ENCODE data around the gene SEPTIN1.
A peak's percentile ranks its signal among the peaks of the same experiment; 100 is the strongest.
"Not testable (repeated sequence)": the region's sequence is repeated elsewhere in the genome, so short reads cannot be mapped to it uniquely, and the experiment has no call there.

SEPTIN1 gene

DNA sequence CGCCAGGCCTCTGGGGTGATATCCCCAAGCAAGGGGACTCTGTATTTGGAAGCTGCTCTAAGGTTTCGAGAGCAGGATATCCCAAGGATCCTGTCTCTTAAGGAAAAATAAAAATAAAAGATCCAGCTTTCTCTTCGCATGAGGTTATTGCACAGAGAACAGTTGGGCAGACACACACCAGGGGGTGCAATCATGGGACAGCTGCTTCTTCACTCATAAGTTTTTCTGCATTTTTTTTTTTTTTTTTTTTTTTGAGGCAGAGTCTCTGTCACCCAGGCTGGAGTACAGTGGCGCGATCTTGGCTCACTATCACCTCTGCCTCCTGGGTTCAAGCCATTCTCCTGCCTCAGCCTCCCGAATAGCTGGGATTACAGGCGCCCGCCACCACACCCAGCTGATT, 40.4 kb downstream of the SEPTIN1 start:
- not testable (repeated sequence) for DNase-seq (ENCODE audit: low spot score)

DNA sequence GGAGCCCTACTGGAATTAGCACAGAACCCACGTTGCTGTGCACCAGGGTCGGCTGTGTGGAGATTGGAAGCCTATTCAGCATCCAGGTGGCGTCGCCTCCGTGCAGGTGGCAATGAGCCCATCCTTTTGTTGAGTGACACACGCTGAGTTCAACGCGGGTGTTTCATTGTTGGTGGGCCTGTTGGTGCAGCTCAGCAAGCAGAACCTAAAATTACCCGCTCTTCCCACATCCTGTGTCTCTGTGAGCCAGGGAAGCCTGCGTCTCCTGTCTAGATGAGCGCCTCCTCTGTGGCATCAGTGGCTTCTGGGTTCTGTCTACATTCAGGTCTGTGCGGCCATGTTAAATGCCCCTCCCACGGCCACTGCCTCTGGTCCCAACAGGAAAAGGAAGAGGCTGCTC, 41.7 kb downstream of the SEPTIN1 start:
- DNase-seq (ENCODE audit: low spot score), result no peak

DNA sequence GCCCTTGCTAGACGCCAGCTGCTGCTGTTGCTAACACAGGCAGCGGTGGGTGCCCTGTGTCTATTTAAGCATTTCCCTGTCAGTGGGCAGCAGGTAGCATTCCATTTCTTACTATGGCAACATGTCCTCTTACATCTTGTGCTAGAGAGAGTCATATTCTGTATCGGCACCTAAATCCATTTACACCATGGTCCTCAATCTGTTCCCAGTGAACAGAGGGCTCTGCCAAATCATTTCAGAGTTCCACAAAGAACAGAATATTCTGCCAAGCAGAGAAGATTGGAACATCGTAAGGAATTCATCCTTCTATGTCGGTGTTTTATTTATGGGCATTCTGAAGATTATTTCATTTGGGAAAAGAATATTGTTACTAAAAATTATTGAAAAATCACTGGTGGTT, 43.6 kb downstream of the SEPTIN1 start:
- not testable (repeated sequence) for DNase-seq (ENCODE audit: low spot score)

DNA sequence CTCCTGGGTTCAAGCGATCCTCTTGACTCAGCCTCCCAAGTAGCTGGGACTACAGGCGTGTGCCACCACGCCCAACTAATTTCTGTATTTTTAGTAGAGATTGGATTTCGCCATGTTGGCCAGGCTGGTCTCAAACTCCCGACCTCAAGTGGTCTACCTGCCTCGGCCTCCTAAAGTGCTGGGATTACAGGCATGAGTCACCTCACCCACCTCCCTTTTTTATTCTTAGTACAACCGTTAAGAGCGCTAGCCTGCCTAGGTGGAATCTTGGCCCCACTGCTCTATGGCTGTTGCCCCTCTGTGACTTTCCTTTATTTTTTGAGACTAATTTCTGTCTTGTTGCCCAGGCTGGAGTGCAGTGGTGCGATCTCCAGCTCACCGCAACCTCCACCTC, 44.4 kb downstream of the SEPTIN1 start:
- DNase-seq (ENCODE audit: low spot score), result not testable (repeated sequence)

DNA sequence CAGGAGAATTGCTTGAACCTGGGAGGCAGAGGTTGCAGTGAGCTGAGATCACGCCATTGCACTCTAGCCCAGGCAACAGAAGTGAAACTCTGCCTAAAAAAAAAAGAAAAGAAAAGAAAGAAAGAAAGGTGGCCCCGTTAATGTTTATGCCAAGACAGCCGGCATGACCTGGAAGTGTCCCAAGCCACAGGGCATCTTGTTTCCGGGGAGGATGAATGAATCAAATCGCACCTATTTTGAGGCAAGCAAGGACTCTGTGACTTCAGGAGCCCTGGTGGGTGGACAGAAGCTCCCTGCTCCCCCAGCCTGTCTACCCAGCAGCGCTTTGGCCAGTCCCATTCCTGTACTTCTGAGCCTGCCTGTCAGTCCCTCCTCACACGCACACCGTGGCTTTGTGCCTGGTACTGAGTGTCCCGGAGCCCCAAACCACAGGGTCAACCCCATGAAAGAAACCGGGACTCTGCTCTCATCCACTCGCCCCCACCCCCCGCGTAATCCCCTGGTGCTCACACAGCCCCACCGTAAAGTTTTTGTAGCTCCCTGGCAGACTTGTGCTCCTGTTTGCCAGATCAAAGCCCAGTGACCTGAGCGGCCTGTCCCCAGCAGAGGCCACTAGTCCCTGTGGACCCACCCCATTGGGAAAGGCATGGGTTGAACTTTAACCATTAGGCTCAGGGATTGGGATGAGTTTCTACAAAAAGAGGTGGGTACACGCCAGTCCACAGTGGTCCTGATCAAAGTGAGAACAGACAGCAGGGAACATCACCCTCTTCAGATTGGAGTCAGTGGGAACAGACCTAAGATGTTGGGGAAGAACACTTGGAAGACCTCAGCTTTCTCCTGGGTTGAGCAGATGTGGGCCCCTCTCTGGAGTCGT, 46.5 kb downstream of the SEPTIN1 start:
- no peak for DNase-seq (ENCODE audit: low spot score)

DNA sequence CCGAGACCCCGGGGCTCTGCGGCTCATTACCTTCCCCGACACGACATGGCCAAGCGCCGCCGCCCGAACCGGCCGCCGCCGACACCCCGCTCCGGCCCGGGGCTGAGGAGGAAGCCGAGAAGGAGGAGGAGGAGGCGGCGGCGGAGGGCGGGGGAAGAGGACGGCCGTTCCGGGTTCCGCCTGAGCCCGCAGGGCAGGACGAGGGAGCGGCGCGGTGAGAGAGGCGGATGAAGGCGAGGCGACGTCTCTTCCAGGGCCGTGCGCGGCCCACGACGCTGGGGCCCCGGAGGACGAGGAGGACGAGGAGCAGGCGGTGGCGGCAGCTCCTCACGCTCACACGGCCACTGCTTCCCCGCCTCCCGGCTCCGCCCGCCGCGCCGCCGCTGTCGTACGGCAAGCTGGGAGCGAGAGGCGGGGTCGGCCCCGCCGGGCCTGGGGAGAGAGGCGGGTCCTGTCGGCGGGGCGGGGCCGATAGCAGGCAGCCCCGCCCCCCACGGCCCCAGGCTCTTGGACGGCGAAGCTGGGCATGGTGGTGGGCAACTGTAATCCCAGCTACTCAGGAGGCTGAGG, 47.2 kb downstream of the SEPTIN1 start:
- DNase-seq (ENCODE audit: low spot score), result peak; percentile 80

DNA sequence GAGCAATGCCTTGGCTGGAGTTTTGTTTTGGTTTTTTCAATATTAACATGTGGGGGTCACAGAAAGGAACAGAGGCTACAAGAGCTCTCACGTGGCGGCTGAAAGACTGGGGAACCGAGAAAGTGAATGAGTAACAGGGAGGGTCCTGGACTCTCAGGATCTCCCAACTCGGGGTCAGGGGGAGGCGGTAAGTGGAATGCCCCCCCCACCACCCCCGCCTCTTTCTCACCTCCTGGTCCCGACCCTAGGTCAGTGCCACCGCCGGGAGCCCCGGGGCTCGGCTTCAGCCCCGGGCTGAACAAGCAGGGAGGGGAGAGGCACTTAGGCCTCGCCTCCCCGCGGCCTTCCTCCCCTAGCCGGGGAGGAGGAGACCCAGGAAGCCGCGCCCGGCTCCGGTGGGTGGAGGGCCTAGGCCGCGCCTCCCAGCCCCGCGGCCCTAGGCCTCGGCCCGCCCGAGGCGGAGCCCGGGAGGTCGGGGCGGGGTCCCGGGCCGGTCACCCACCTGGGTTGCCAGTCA, 47.8 kb downstream of the SEPTIN1 start:
- DNase-seq (ENCODE audit: low spot score), result peak; percentile 82
